H1 (cell line): ENCODE results near the gene TCERG1L. TPM values are rescaled to one million over a fixed set of nuclear protein-coding genes. Genes with fewer than 3 reads are reported as not detected.

Experiments used
- CTCF ChIA-PET: fragments of 300-600 bp; sonication (Branson Sonifier 250); formaldehyde crosslinking; loops from one replicate; lab custom pipeline; 2021; ENCODE audit not compliant: partially characterized antibody; lab: Charles Lee
- POLR2A ChIA-PET: fragments of 300-600 bp; sonication (Branson Sonifier 250); formaldehyde crosslinking; loops from one replicate; lab custom pipeline; 2021; ENCODE audit warnings: inconsistent platforms; ENCODE audit not compliant: partially characterized antibody; lab: Charles Lee
- DNase-seq, 2 experiments: peaks; one replicate each; pipeline versions ENCODE4 v3.0.0 to v3.0.0-alpha.2; 2010 to 2022; ENCODE audit warnings: low spot score in 2 of 2, low read depth in 1 of 2, mixed read lengths in 1 of 2
- FAIRE-seq: peaks from 2 replicates; lab custom pipeline; 2011; peaks lifted over from hg19 to GRCh38; lab: Jason Lieb, UNC
- H2AFZ ChIP-seq: 2 replicates; pipeline ENCODE4 v1.8.1; 2012; ENCODE audit warnings: low read length, inconsistent platforms
- H2AK5ac ChIP-seq: 2 replicates; pipeline ENCODE4 v1.6.1; 2013; ENCODE audit warnings: low read depth, low read length
- H2BK120ac ChIP-seq: replicated peaks from 2 replicates; pipeline ENCODE3; 2013; ENCODE audit warnings: low read depth, low read length, inconsistent platforms
- H2BK12ac ChIP-seq: 2 replicates; pipeline ENCODE4 v1.6.1; 2013; ENCODE audit warnings: low read depth, low read length
- H2BK15ac ChIP-seq: 2 replicates; pipeline ENCODE4 v1.6.1; 2013; ENCODE audit warnings: low read length
- H2BK20ac ChIP-seq: 2 replicates; pipeline ENCODE4 v1.6.1; 2013; ENCODE audit warnings: low read length
- H2BK5ac ChIP-seq: 2 replicates; pipeline ENCODE4 v1.6.1; 2013; ENCODE audit warnings: low read depth, low read length
- H3K14ac ChIP-seq: 2 replicates; pipeline ENCODE4 v1.6.1; 2013; ENCODE audit warnings: inconsistent platforms; ENCODE audit not compliant: insufficient read length
- H3K18ac ChIP-seq: 2 replicates; pipeline ENCODE4 v1.6.1; 2013; ENCODE audit warnings: low read length; ENCODE audit errors: extremely low read depth
- H3K23ac ChIP-seq: 2 replicates; pipeline ENCODE4 v1.6.1; 2013; ENCODE audit warnings: inconsistent platforms; ENCODE audit not compliant: insufficient read length
- H3K23me2 ChIP-seq: 2 replicates; pipeline ENCODE4 v1.6.1; 2013; ENCODE audit warnings: low read depth, low read length
- H3K27ac ChIP-seq: 2 replicates; pipeline ENCODE4 v1.6.1; 2011; ENCODE audit warnings: low read depth, low read length, inconsistent platforms
- H3K27me3 ChIP-seq, 4 experiments: replicated peaks in 1 of 4; 1 replicate in 1 of 4; 2 replicates in 3 of 4; pipeline versions ENCODE4 v1.6.1 to v1.8.1; 2011 to 2013; ENCODE audit warnings: low read length in 3 of 4, mild to moderate bottlenecking in 3 of 4, inconsistent platforms in 2 of 4, mixed read lengths in 2 of 4, moderate library complexity in 1 of 4; ENCODE audit not compliant: control insufficient read depth in 3 of 4, insufficient read depth in 3 of 4; ENCODE audit errors: extremely low read depth in 1 of 4
- H3K36me3 ChIP-seq, 4 experiments: 2 replicates each; pipeline versions ENCODE4 v1.6.1 to v1.8.1; 2011 to 2013; ENCODE audit warnings: mild to moderate bottlenecking in 4 of 4, low read length in 3 of 4, moderate library complexity in 2 of 4, control low read depth in 1 of 4, inconsistent platforms in 1 of 4; ENCODE audit not compliant: insufficient read depth in 4 of 4, control insufficient read depth in 2 of 4
- H3K4ac ChIP-seq: replicated peaks from 2 replicates; pipeline ENCODE3; 2013; ENCODE audit warnings: low read length, low read depth, mixed read lengths, inconsistent platforms; ENCODE audit not compliant: insufficient read length
- H3K4me1 ChIP-seq, 4 experiments: replicated peaks in 1 of 4; 1 replicate in 1 of 4; 2 replicates in 3 of 4; pipeline versions ENCODE4 v1.6.1 to v1.8.1; 2011 to 2013; ENCODE audit warnings: low read length in 3 of 4, inconsistent platforms in 2 of 4, mixed read lengths in 1 of 4; ENCODE audit not compliant: insufficient read depth in 4 of 4, control insufficient read depth in 3 of 4
- H3K4me2 ChIP-seq, 2 experiments: 2 replicates each; pipeline versions ENCODE4 v1.6.1 to v1.8.1; 2011 to 2013; ENCODE audit warnings: low read depth in 2 of 2, low read length in 2 of 2, control low read depth in 1 of 2, inconsistent platforms in 1 of 2, mild to moderate bottlenecking in 1 of 2; ENCODE audit not compliant: insufficient read depth in 1 of 2
- H3K4me3 ChIP-seq, 4 experiments: fragments of 200-600, 300-600 bp in 1 of 4; sonication (generic), shearing (Covaris generic), sonication (Bioruptor Twin) in 1 of 4; 2 replicates each; pipeline versions ENCODE4 v1.5.1 to v1.8.1; 2011 to 2016; ENCODE audit warnings: low read length in 4 of 4, low read depth in 3 of 4, control low read depth in 2 of 4, inconsistent platforms in 2 of 4, mild to moderate bottlenecking in 2 of 4, mixed read lengths in 1 of 4, moderate library complexity in 1 of 4; ENCODE audit not compliant: insufficient read depth in 2 of 4; ENCODE audit errors: extremely low read depth in 1 of 4
- H3K56ac ChIP-seq: replicated peaks from 2 replicates; pipeline ENCODE3; 2013; ENCODE audit warnings: low read depth, mild to moderate bottlenecking, mixed read lengths, low read length, inconsistent platforms; ENCODE audit not compliant: insufficient read length
- H3K79me1 ChIP-seq: 2 replicates; pipeline ENCODE4 v1.6.1; 2013; ENCODE audit warnings: low read depth, low read length, control low read depth
- H3K79me2 ChIP-seq, 2 experiments: 2 replicates each; pipeline versions ENCODE4 v1.6.1 to v1.8.1; 2012 to 2013; ENCODE audit warnings: low read length in 2 of 2, mild to moderate bottlenecking in 2 of 2, inconsistent platforms in 1 of 2; ENCODE audit not compliant: insufficient read depth in 2 of 2, control insufficient read depth in 1 of 2
- H3K9ac ChIP-seq, 4 experiments: replicated peaks in 1 of 4; 1 replicate in 1 of 4; 2 replicates in 3 of 4; pipeline versions ENCODE4 v1.6.1 to v1.8.1; 2011 to 2013; ENCODE audit warnings: low read depth in 3 of 4, low read length in 3 of 4, control low read depth in 2 of 4, mild to moderate bottlenecking in 2 of 4, moderate library complexity in 2 of 4, inconsistent platforms in 1 of 4; ENCODE audit errors: extremely low read depth in 1 of 4
- H3K9me3 ChIP-seq, 2 experiments: 2 replicates each; pipeline versions ENCODE4 v1.6.1 to v1.8.1; 2012 to 2013; ENCODE audit warnings: mild to moderate bottlenecking in 2 of 2, moderate library complexity in 2 of 2, control low read depth in 1 of 2, inconsistent platforms in 1 of 2, low read depth in 1 of 2, low read length in 1 of 2, mixed read lengths in 1 of 2; ENCODE audit not compliant: insufficient read depth in 2 of 2
- H4K20me1 ChIP-seq, 2 experiments: replicated peaks in 1 of 2; 2 replicates each; pipeline versions ENCODE3 to v1.8.1; 2011 to 2013; ENCODE audit warnings: inconsistent platforms in 2 of 2, low read length in 2 of 2, mild to moderate bottlenecking in 1 of 2; ENCODE audit not compliant: insufficient read depth in 2 of 2, control insufficient read depth in 1 of 2
- H4K5ac ChIP-seq: 2 replicates; pipeline ENCODE4 v1.6.1; 2013; ENCODE audit warnings: low read length, low read depth, mixed read lengths, inconsistent platforms; ENCODE audit not compliant: insufficient read length
- H4K8ac ChIP-seq: 2 replicates; pipeline ENCODE4 v1.8.0; 2013; ENCODE audit warnings: mild to moderate bottlenecking, moderate library complexity, low read length, inconsistent platforms; ENCODE audit not compliant: insufficient read depth; ENCODE audit errors: extremely low read depth
- H4K91ac ChIP-seq: replicated peaks from 2 replicates; pipeline ENCODE3; 2013; ENCODE audit warnings: low read length, mixed read lengths, inconsistent platforms; ENCODE audit not compliant: insufficient read length
- BRCA1 ChIP-seq: IDR thresholded peaks from 2 replicates; pipeline ENCODE4 v1.6.1; 2012; ENCODE audit warnings: low read depth, low read length, improper control_type of control experiment
- E2F6 ChIP-seq: IDR thresholded peaks from 2 replicates; pipeline ENCODE4 v1.6.1; 2012; ENCODE audit warnings: inconsistent platforms
- JUND ChIP-seq: IDR thresholded peaks from 2 replicates; pipeline ENCODE4 v1.6.1; 2011; ENCODE audit warnings: mild to moderate bottlenecking, improper control_type of control experiment, low read length
- KDM1A ChIP-seq: fragments of 200-600, 300-600 bp; sonication (generic); IDR thresholded peaks from 2 replicates; pipeline ENCODE4 v1.7.1; 2016; ENCODE audit warnings: mild to moderate bottlenecking, low read length, borderline replicate concordance
- POLR2AphosphoS5 ChIP-seq: IDR thresholded peaks from 2 replicates; pipeline ENCODE4 v1.6.1; 2011; ENCODE audit warnings: low read depth, low read length
- RAD21 ChIP-seq, 2 experiments: IDR thresholded peaks in 1 of 2; conservative IDR thresholded peaks in 1 of 2; 2 replicates each; pipeline ENCODE4 v1.6.1; 2011; ENCODE audit warnings: low read depth in 2 of 2, low read length in 2 of 2, improper control_type of control experiment in 1 of 2, inconsistent platforms in 1 of 2, mild to moderate bottlenecking in 1 of 2, moderate library complexity in 1 of 2
- TCF12 ChIP-seq: IDR thresholded peaks from 2 replicates; pipeline ENCODE4 v1.6.1; 2011; ENCODE audit warnings: low read depth, mild to moderate bottlenecking, low read length
- WGBS, 2 experiments: shearing (Covaris generic) in 1 of 2; methylation state at CpG; one replicate each; pipeline versions ENCODE4 v1.1.6 to v1.1.7; 2013 to 2015; ENCODE audit warnings: low lambda C conversion rate in 2 of 2, mixed read lengths in 2 of 2, inconsistent platforms in 1 of 2, low coverage in 1 of 2, missing lambda C conversion rate in 1 of 2; ENCODE audit not compliant: insufficient replicate concordance in 2 of 2, insufficient coverage in 1 of 2, insufficient read length in 1 of 2; ENCODE audit errors: extremely low coverage in 1 of 2, missing lambda C conversion rate in 1 of 2; 5-methylcytosine and 5-hydroxymethylcytosine counted together
- polyA plus RNA-seq, 7 experiments: library from polyadenylated mRNA; depleted of rRNA in 3 of 7; stranded (reverse) in 5 of 7; unstranded in 2 of 7; fragments of >200 nt in 5 of 7; fragments of 200-250 nt in 2 of 7; gene quantifications; 1 replicate in 5 of 7; 2 replicates in 1 of 7; 4 replicates in 1 of 7; pipeline versions ENCODE4 v1.2.1 to v1.2.3, GENCODE V29; 2011 to 2013; ENCODE audit warnings: missing spikeins in 2 of 7, mixed read lengths in 2 of 7
- total RNA-seq: library from RNA; stranded (reverse); fragmentation: NEBNext Ultra II Directional; extraction: Animal tissue kit (Norgen Biotek cat#: 25700); gene quantifications from 2 replicates; pipeline ENCODE4 v1.2.1, GENCODE V29; 2021

Gene TCERG1L
- total and polyA plus RNA-seq, 2 of the 8 experiments (the other 6 are each of a cell fraction or from before 2014, with no cell fraction given): 3.9 to 6.9 TPM

GRCh38 chr10:131173484-131174210 lies 137.9 kb downstream of the TCERG1L start:
- Histone ChIP-seq H3K36me3 (no peaks in the 10 kb centered on the region), H4K5ac (no peak overlapping the region), H2BK12ac (no peak overlapping the region), H2BK5ac (no peak overlapping the region), H3K4me2 (no peak overlapping the region), H3K23ac (no peak overlapping the region), H3K9ac (no peak overlapping the region), H3K4ac (no peak overlapping the region), H2BK120ac (no peak overlapping the region), H3K4me1 (peaks cover 0 to 2% (median 0%) of the 10 kb centered on the region in 4 experiments; a peak in 1 of 7 replicates), H3K56ac (no peak overlapping the region), H3K9me3 (peaks cover 0 to 9% of the 10 kb centered on the region in 2 experiments; a peak in 1 of 4 replicates), H3K14ac (no peak overlapping the region), H4K20me1 (peaks cover 0 to 5% of the 10 kb centered on the region in 2 experiments), H3K23me2 (no peaks in the 10 kb centered on the region), H2BK15ac (no peak overlapping the region), H3K27me3 (peaks cover 0 to 3% (median 0%) of the 10 kb centered on the region in 4 experiments; a peak in 1 of 7 replicates), H4K8ac (peak overlapping the region; percentile 74; the same call in 1 of the 2 replicates), H2AFZ (no peak overlapping the region), H2BK20ac (no peak overlapping the region), H3K18ac (no peak overlapping the region), H3K79me1 (no peaks in the 10 kb centered on the region), H3K4me3 (no peak overlapping the region), H3K79me2 (no peaks in the 10 kb centered on the region), H3K27ac (no peak overlapping the region; the same call in 1 of the 2 replicates), H2AK5ac (no peak overlapping the region), H4K91ac (no peak overlapping the region)
- ChIA-PET CTCF (no interaction called here), POLR2A (no interaction called here)
- FAIRE-seq: no peak
- TF ChIP-seq JUND (no peak), KDM1A (no peak), E2F6 (no peak), TCF12 (no peak), POLR2AphosphoS5 (no peak), BRCA1 (no peak), RAD21 (IDR thresholded peaks at IDR 0.05 in 1 of 2, conservative IDR thresholded peaks at IDR 0.05 in 1 of 2; ENCODE audit: low read depth in 2 of 2, low read length in 2 of 2) (no peak)
- peak in 1 of 2 experiments; percentile 39 for DNase-seq
- 95% methylated on average over 12 of the region's 12 CpGs; no CpG with 5 or more reads in 1 of the 2 experiments for WGBS, 2 experiments
